CD4-positive, alpha-beta T cell (primary cell): ENCODE data around the gene NOL3. TPM values are rescaled to one million over a fixed set of nuclear protein-coding genes. Genes with fewer than 3 reads are reported as not detected.
A peak's percentile ranks its signal among the peaks of the same experiment; 100 is the strongest.

ENCODE experiments used
- ATAC-seq: fragments of 200-7000 bp; cut with Tn5 transposase; one replicate; pipeline ENCODE4 v1.10.0; 2022; ENCODE audit warnings: mild to moderate bottlenecking; ENCODE audit not compliant: poor library complexity
- CTCF ChIA-PET: fragments of 350-600 bp; sonication (Branson Sonifier 250); formaldehyde crosslinking; loops from one replicate; lab custom pipeline; 2021; ENCODE audit warnings: antibody characterized with exemption, inconsistent platforms; lab: Charles Lee
- POLR2A ChIA-PET: fragments of 350-600 bp; sonication (Branson Sonifier 250); formaldehyde crosslinking; loops from one replicate; lab custom pipeline; 2021; ENCODE audit warnings: antibody characterized with exemption, inconsistent platforms; lab: Charles Lee
- DNase-seq, 14 experiments: peaks; one replicate each; pipeline ENCODE4 v3.0.0-alpha.2; 2013 to 2020; ENCODE audit warnings: mixed read lengths in 2 of 14
- H3K27ac ChIP-seq, 2 donors: one replicate each; pipeline versions ENCODE4 v1.5.1 to v1.7.0; 2013; ENCODE audit warnings: low read length in 2 of 2, low read depth in 1 of 2, mild to moderate bottlenecking in 1 of 2
- H3K27me3 ChIP-seq, 2 experiments: 1 replicate in 1 of 2; 2 replicates in 1 of 2; pipeline versions ENCODE4 v1.6.1 to v1.7.0; 2013; ENCODE audit warnings: low read length in 2 of 2, control low read depth in 1 of 2, mild to moderate bottlenecking in 1 of 2, moderate library complexity in 1 of 2; ENCODE audit not compliant: insufficient read depth in 2 of 2, control insufficient read depth in 1 of 2
- H3K36me3 ChIP-seq: one replicate; pipeline ENCODE4 v1.6.1; 2013; ENCODE audit warnings: low read length, control low read depth; ENCODE audit not compliant: insufficient read depth
- H3K4me1 ChIP-seq: one replicate; pipeline ENCODE4 v1.6.1; 2013; ENCODE audit warnings: low read length, control low read depth; ENCODE audit not compliant: insufficient read depth
- H3K4me3 ChIP-seq: one replicate; pipeline ENCODE4 v1.5.1; 2013; ENCODE audit warnings: mild to moderate bottlenecking, low read length, moderate library complexity
- H3K9me3 ChIP-seq, 2 experiments: 1 replicate in 1 of 2; 2 replicates in 1 of 2; pipeline versions ENCODE4 v1.6.1 to v1.7.0; 2013; ENCODE audit warnings: low read length in 2 of 2, mild to moderate bottlenecking in 2 of 2, control low read depth in 1 of 2, moderate library complexity in 1 of 2; ENCODE audit not compliant: control insufficient read depth in 1 of 2, insufficient read depth in 1 of 2
- H3K27ac Mint-ChIP-seq: one replicate; pipeline ENCODE4 v1.8.0; 2020; ENCODE audit warnings: mixed read lengths
- H3K27me3 Mint-ChIP-seq: one replicate; pipeline ENCODE4 v1.8.0; 2021; ENCODE audit warnings: mixed read lengths
- H3K36me3 Mint-ChIP-seq: one replicate; pipeline ENCODE4 v1.8.0; 2021; ENCODE audit warnings: low read depth, mixed read lengths
- H3K4me1 Mint-ChIP-seq: one replicate; pipeline ENCODE4 v1.8.0; 2021; ENCODE audit warnings: low read depth, mixed read lengths
- H3K4me3 Mint-ChIP-seq: one replicate; pipeline ENCODE4 v1.8.0; 2020; ENCODE audit warnings: mild to moderate bottlenecking, mixed read lengths
- H3K9me3 Mint-ChIP-seq: one replicate; pipeline ENCODE4 v1.8.0; 2020; ENCODE audit warnings: mixed read lengths
- CTCF ChIP-seq: fragments of 200-600 bp; IDR thresholded peaks from one replicate; pipeline ENCODE4 v1.8.0; 2022; ENCODE audit warnings: antibody characterized with exemption, mild to moderate bottlenecking
- intact Hi-C, 2 experiments: fragments of 100-400 bp; cut with DNase I in 1 of 2; cut with micrococcal nuclease in 1 of 2; formaldehyde crosslinking; loops; one replicate each; pipeline versions ENCODE4 v1.15.1 to v1.9.0; 2023 to 2025; cut with DNase I, micrococcal nuclease
- total RNA-seq, 174 experiments: library from RNA in 2 of 174; stranded (reverse) in 2 of 174; gene quantifications; one replicate each; pipeline ENCODE4 v1.2.3 and lab custom pipeline; 2021 to 2026

NOL3 gene
- total RNA-seq, 2 experiments from 2014 or later: 1.1 to 1.2 TPM

GRCh38 chr16:67161595-67162058 lies 8.7 kb upstream of the NOL3 start:
- H3K4me1 ChIP-seq: peaks cover 84% of the 10 kb centered on the region
- peaks cover 0 to 23% of the 10 kb centered on the region in 2 experiments for H3K9me3 ChIP-seq
- peak overlapping the region; percentile 75 for H3K4me3 Mint-ChIP-seq
- CTCF ChIA-PET: interaction anchor here (4.0 kb wide), 1 partner anchor 24 kb away, joined by 20 read pairs; no protein-coding TSS in a partner anchor
- DNase-seq (peak in 1 of 14 experiments; percentile 35), ATAC-seq (no peak)
- peak overlapping the region; percentile 100 for H3K4me3 ChIP-seq
- H3K27ac Mint-ChIP-seq: no peak overlapping the region
- H3K27me3 Mint-ChIP-seq: peaks cover 50% of the 10 kb centered on the region
- peaks cover 20% of the 10 kb centered on the region for H3K36me3 Mint-ChIP-seq
- POLR2A ChIA-PET: interaction anchor here (0.8 to 5.5 kb wide), 6 partner anchors 11 to 268 kb away, joined by 3 to 51 read pairs (median 16); partner anchors contain the start of genes B3GNT9, FHOD1 and MATCAP1
- peaks cover 40 to 49% of the 10 kb centered on the region in 2 experiments for H3K27me3 ChIP-seq
- H3K36me3 ChIP-seq: no peaks in the 10 kb centered on the region
- intact Hi-C loops: loop anchor here (2.0 kb wide), 2 partner anchors 21 to 133 kb away; partner anchors contain the start of genes MATCAP1 (in 2 of the 2) and CBFB (in 1 of the 2)
- no peak for TF ChIP-seq CTCF
- no peak overlapping the region for H3K27ac ChIP-seq
- no peaks in the 10 kb centered on the region for H3K9me3 Mint-ChIP-seq
- peaks cover 50% of the 10 kb centered on the region for H3K4me1 Mint-ChIP-seq

GRCh38 chr16:67162506-67163163 lies 7.7 kb upstream of the NOL3 start:
- Mint-ChIP-seq H3K27me3 (peaks cover 60% of the 10 kb centered on the region), H3K27ac (no peak overlapping the region), H3K9me3 (no peaks in the 10 kb centered on the region), H3K4me3 (peak overlapping the region; percentile 75), H3K36me3 (peaks cover 20% of the 10 kb centered on the region), H3K4me1 (peaks cover 39% of the 10 kb centered on the region)
- ChIA-PET POLR2A (interaction anchor here (0.9 to 5.5 kb wide), 5 partner anchors 12 to 150 kb away, joined by 3 to 51 read pairs (median 3); partner anchors contain the start of genes FHOD1 and MATCAP1), CTCF (interaction anchor here (0.6 to 4.0 kb wide), 5 partner anchors 7 to 288 kb away, joined by 3 to 20 read pairs (median 5); no protein-coding TSS in a partner anchor)
- Histone ChIP-seq H3K4me3 (peak overlapping the region; percentile 32), H3K4me1 (peaks cover 74% of the 10 kb centered on the region), H3K36me3 (no peaks in the 10 kb centered on the region), H3K27me3 (peaks cover 50 to 59% of the 10 kb centered on the region in 2 experiments), H3K9me3 (peaks cover 0 to 23% of the 10 kb centered on the region in 2 experiments), H3K27ac (no peak overlapping the region)
- TF ChIP-seq CTCF: no peak
- intact Hi-C loops: loop anchor here in 1 of 2 experiments (2.0 kb wide), 1 partner anchor 20 kb away; the partner anchor contains the start of gene MATCAP1
- DNase-seq (no peak), ATAC-seq (no peak)

- ChIA-PET CTCF (interaction anchor here (0.8 to 2.7 kb wide), 4 partner anchors 8 to 293 kb away, joined by 3 to 12 read pairs (median 4); no protein-coding TSS in a partner anchor), POLR2A (interaction anchor here (0.9 to 5.5 kb wide), 4 partner anchors 8 to 151 kb away, joined by 3 to 51 read pairs (median 12); partner anchors contain the start of gene MATCAP1)
- Mint-ChIP-seq H3K4me3 (peak overlapping the region; percentile 72), H3K36me3 (peaks cover 17% of the 10 kb centered on the region), H3K27ac (no peak overlapping the region), H3K9me3 (no peaks in the 10 kb centered on the region), H3K27me3 (peaks cover 68% of the 10 kb centered on the region), H3K4me1 (peaks cover 35% of the 10 kb centered on the region)
- intact Hi-C loops: loop anchor here in 1 of 2 experiments (2.0 kb wide), 1 partner anchor 19 kb away; the partner anchor contains the start of gene MATCAP1
- peak overlapping the region; percentile 32 for H3K4me3 ChIP-seq
- H3K4me1 ChIP-seq: peaks cover 67% of the 10 kb centered on the region
- TF ChIP-seq CTCF: no peak
- peak in 7 of 14 experiments; percentile 22 to 82 (median 49) for DNase-seq
- ATAC-seq: peak; percentile 2
- H3K9me3 ChIP-seq: peaks cover 0 to 23% of the 10 kb centered on the region in 2 experiments
- peaks cover 55 to 66% of the 10 kb centered on the region in 2 experiments for H3K27me3 ChIP-seq
- no peak overlapping the region for H3K27ac ChIP-seq
- H3K36me3 ChIP-seq: no peaks in the 10 kb centered on the region
These were observed 7.0 kb upstream of the NOL3 start for GRCh38 chr16:67163164-67163998.
